IPS-18c (cell line): ENCODE measurements around the gene C1QTNF8.
"Not testable (repeated sequence)": the region's sequence is repeated elsewhere in the genome, so short reads cannot be mapped to it uniquely, and the experiment has no call there.

Experiments
- H3K4me3 ChIP-seq: 2 replicates; pipeline ENCODE4 v1.7.0; 2013; ENCODE audit warnings: low read depth, mild to moderate bottlenecking, low read length, moderate library complexity; ENCODE audit not compliant: insufficient read depth
- H3K9me3 ChIP-seq: one replicate; pipeline ENCODE4 v1.6.1; 2013; ENCODE audit warnings: mild to moderate bottlenecking, low read length, moderate library complexity; ENCODE audit not compliant: control insufficient read depth, insufficient read depth

Gene C1QTNF8

GRCh38 chr16:1101133-1101532 lies 5.1 kb upstream of the C1QTNF8 start:
- Histone ChIP-seq H3K9me3 (no peaks in the 10 kb centered on the region), H3K4me3 (no peak overlapping the region)

GRCh38 chr16:1100084-1100800 lies 4.2 kb upstream of the C1QTNF8 start:
- H3K9me3 ChIP-seq: no peaks in the 10 kb centered on the region
- H3K4me3 ChIP-seq: no peak overlapping the region

GRCh38 chr16:1099189-1100083 lies 3.4 kb upstream of the C1QTNF8 start:
- H3K9me3 ChIP-seq: no peaks in the 10 kb centered on the region
- H3K4me3 ChIP-seq: no peak overlapping the region

GRCh38 chr16:1098266-1098991 lies 2.4 kb upstream of the C1QTNF8 start:
- Histone ChIP-seq H3K4me3 (no peak overlapping the region), H3K9me3 (no peaks in the 10 kb centered on the region)

- Histone ChIP-seq H3K9me3 (no peaks in the 10 kb centered on the region), H3K4me3 (no peak overlapping the region)
Measured at GRCh38 chr16:1097800-1098199, 1.8 kb upstream of the C1QTNF8 start.

GRCh38 chr16:1097156-1097555 lies 1.1 kb upstream of the C1QTNF8 start:
- no peaks in the 10 kb centered on the region for H3K9me3 ChIP-seq
- no peak overlapping the region for H3K4me3 ChIP-seq

GRCh38 chr16:1095450-1096168 lies 435 bp downstream of the C1QTNF8 start:
- no peaks in the 10 kb centered on the region for H3K9me3 ChIP-seq
- no peak overlapping the region for H3K4me3 ChIP-seq

GRCh38 chr16:1094601-1095449 lies 1.2 kb downstream of the C1QTNF8 start:
- H3K4me3 ChIP-seq: no peak overlapping the region

GRCh38 chr16:1094124-1094479 lies 1.9 kb downstream of the C1QTNF8 start:
- Histone ChIP-seq H3K4me3 (no peak overlapping the region), H3K9me3 (no peaks in the 10 kb centered on the region)

More at GRCh38 chr16:1094601-1095449, 1.2 kb downstream of the C1QTNF8 start:
- no peaks in the 10 kb centered on the region for H3K9me3 ChIP-seq

GRCh38 chr16:1093284-1094123 lies 2.5 kb downstream of the C1QTNF8 start:
- no peak overlapping the region for H3K4me3 ChIP-seq
- no peaks in the 10 kb centered on the region for H3K9me3 ChIP-seq

- not testable (repeated sequence) for H3K4me3 ChIP-seq, H3K9me3 ChIP-seq
Measured at GRCh38 chr16:1092685-1093283, 3.3 kb downstream of the C1QTNF8 start.

- no peaks in the 10 kb centered on the region for H3K9me3 ChIP-seq
Measured at GRCh38 chr16:1091992-1092552, 4.0 kb downstream of the C1QTNF8 start.

GRCh38 chr16:1090620-1091587 lies 5.1 kb downstream of the C1QTNF8 start:
- Histone ChIP-seq H3K4me3 (no peak overlapping the region), H3K9me3 (peaks cover 3% of the 10 kb centered on the region)

More at GRCh38 chr16:1091992-1092552, 4.0 kb downstream of the C1QTNF8 start:
- no peak overlapping the region for H3K4me3 ChIP-seq
